Measurements from ENCODE around the gene BATF.
A peak's percentile ranks its signal among the peaks of the same experiment; 100 is the strongest.

The BATF gene

DNA sequence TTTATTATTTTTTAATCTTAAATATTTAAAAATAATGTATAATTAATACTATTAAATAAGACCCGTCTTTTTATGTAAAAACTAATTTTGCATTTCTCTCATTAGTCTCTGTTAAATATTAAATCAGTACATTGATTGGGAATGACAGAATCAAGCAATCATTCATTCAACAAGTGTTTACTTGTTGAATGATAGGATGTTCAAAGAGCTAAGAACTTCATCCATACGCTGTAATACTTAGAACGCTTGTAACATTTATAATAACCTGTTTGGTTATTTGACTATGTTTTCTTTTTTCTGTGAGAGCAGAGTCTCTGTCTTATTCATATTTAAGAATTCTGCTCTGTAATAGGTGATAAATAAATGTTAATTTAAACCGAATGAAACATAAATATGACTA lies 2.9 kb upstream of the BATF start:
- TF ChIP-seq EP300 (IDR thresholded peaks at IDR 0.05; ENCODE audit: borderline replicate concordance) (no peak), CEBPB (IDR thresholded peaks at IDR 0.05) (no peak)

DNA sequence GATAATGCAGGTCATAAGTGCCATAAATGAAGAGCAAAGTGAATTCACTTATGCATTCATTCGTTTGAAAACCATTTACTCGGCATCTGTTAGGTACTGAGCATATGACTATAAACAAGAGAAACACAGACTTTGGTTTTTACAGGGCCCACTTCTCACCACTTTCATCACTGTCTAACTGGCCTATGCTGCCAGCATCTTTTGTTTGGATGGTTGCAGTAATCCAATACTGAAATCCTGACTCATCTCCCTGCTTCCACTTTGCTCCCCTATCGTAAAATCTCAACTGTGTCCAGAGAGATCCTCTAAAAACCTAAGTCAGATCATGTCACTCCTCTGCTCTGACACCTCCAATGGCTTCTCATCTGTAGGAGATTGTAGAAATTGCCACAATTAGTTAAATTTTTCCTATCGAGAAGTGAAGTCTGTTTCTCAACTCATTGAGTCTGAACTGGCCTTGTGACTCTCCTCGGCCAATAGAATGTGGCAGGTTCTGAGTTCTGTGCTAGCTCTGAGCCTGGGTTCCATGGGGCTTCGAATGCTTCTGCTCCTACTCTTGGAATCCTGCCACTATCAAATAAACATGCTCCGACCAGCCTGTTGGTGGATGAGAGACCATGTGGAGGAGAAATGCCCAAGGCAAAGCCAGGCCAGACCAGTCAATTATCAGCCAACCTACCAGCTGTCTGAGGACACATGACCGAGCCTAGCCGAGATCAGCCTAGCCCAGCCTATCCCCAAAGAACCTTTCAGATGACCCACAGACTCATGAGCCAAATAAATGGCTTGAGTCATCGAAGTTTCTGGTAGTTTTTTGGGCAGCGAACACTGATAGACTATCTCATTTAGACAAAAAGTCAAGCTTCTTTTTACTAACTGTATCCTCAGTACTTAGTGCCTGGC lies 2.2 kb upstream of the BATF start:
- no peak for TF ChIP-seq EP300 (IDR thresholded peaks at IDR 0.05; ENCODE audit: borderline replicate concordance)
- TF ChIP-seq, protein P1, sequence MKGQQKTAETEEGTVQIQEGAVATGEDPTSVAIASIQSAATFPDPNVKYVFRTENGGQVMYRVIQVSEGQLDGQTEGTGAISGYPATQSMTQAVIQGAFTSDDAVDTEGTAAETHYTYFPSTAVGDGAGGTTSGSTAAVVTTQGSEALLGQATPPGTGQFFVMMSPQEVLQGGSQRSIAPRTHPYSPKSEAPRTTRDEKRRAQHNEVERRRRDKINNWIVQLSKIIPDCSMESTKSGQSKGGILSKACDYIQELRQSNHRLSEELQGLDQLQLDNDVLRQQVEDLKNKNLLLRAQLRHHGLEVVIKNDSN (IDR thresholded peaks at IDR 0.05) = 0 out of 2 replicates have a peak, but pooled peaks have one; percentile 10
- TF ChIP-seq, protein P2, sequence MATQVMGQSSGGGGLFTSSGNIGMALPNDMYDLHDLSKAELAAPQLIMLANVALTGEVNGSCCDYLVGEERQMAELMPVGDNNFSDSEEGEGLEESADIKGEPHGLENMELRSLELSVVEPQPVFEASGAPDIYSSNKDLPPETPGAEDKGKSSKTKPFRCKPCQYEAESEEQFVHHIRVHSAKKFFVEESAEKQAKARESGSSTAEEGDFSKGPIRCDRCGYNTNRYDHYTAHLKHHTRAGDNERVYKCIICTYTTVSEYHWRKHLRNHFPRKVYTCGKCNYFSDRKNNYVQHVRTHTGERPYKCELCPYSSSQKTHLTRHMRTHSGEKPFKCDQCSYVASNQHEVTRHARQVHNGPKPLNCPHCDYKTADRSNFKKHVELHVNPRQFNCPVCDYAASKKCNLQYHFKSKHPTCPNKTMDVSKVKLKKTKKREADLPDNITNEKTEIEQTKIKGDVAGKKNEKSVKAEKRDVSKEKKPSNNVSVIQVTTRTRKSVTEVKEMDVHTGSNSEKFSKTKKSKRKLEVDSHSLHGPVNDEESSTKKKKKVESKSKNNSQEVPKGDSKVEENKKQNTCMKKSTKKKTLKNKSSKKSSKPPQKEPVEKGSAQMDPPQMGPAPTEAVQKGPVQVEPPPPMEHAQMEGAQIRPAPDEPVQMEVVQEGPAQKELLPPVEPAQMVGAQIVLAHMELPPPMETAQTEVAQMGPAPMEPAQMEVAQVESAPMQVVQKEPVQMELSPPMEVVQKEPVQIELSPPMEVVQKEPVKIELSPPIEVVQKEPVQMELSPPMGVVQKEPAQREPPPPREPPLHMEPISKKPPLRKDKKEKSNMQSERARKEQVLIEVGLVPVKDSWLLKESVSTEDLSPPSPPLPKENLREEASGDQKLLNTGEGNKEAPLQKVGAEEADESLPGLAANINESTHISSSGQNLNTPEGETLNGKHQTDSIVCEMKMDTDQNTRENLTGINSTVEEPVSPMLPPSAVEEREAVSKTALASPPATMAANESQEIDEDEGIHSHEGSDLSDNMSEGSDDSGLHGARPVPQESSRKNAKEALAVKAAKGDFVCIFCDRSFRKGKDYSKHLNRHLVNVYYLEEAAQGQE (IDR thresholded peaks at IDR 0.05; ENCODE audit: low read depth) = no peak

DNA sequence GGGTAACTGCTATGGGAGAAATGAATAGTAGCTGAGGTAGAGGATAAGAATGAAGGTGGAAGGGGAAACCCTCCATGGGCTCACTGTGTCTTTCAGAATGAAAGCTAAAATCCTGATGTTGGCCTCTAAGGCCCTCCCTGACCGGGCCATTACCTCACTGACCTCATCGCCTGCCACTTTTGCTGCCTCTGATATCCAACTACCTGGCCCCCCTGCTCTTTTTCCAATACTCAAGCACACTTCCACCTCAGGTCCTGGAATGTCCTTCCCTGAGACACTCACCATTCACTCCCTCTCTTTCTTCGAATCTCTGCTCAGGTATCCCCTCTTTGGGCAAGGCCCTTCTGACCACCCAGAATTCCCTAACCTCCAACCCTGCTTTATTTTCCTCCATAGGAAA lies 1.4 kb upstream of the BATF start:
- TF ChIP-seq, protein P1 (IDR thresholded peaks at IDR 0.05) = no peak
- TF ChIP-seq YY1 (IDR thresholded peaks at IDR 0.05; ENCODE audit: low read depth) = no peak
- no peak for TF ChIP-seq RAD21 (IDR thresholded peaks at IDR 0.05; ENCODE audit: low read depth)
- no peak for TF ChIP-seq CREB1 (IDR thresholded peaks at IDR 0.05; ENCODE audit: low read depth)
- no peak for TF ChIP-seq EGR1 (IDR thresholded peaks at IDR 0.05)
- TF ChIP-seq NFIC (IDR thresholded peaks at IDR 0.05) = no peak
- no peak for TF ChIP-seq TEAD4 (IDR thresholded peaks at IDR 0.05)
- TF ChIP-seq, protein P3, sequence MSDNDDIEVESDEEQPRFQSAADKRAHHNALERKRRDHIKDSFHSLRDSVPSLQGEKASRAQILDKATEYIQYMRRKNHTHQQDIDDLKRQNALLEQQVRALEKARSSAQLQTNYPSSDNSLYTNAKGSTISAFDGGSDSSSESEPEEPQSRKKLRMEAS (IDR thresholded peaks at IDR 0.05) = no peak
- no peak for TF ChIP-seq EP300 (IDR thresholded peaks at IDR 0.05; ENCODE audit: borderline replicate concordance)
- TF ChIP-seq CEBPB (IDR thresholded peaks at IDR 0.05) = no peak
- TF ChIP-seq TAF1 (IDR thresholded peaks at IDR 0.05; ENCODE audit: low read depth) = no peak
- TF ChIP-seq FOXM1 (IDR thresholded peaks at IDR 0.05; ENCODE audit: borderline replicate concordance, low read depth) = no peak
- TF ChIP-seq, protein P2 (IDR thresholded peaks at IDR 0.05; ENCODE audit: low read depth) = no peak

DNA sequence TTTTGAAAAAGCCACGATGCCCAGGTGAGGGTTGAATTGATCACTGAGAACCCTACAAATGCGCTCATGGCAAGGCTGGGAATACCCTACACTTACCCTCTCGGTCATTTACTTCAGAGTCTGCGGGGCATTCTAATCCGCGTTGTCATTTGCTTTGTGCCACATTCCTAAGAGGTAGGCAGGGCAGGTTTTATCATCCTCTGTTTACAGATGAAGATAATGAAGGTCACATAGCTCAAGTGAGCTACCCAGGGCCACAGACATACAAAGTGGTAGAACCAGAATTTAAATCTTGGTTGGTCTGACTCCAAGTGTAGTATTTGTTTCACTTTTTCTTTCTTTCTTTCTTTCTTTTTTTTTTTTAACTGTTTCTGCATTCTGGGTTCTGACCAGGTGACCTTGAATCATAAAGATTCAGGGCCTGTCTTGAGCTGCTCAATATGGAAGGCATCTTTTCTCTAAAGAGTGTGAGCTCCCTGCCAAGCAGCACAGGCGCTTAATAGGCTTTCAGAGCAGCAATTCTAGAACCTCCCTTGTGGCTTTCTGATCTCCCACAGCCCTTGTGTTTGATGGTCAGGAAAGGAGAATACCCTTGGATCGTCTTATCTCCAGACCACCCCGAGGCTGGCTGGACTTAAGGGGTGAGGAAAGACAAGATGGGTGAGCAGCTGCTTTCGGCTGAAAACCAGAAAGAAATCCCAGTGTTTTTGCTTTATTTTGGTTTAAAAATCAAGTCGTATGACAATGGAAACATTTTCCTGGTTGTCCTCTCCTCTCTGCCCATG lies 662 bp upstream of the BATF start:
- TF ChIP-seq NFIC (IDR thresholded peaks at IDR 0.05) (no peak), CREB1 (IDR thresholded peaks at IDR 0.05; ENCODE audit: low read depth) (no peak), TCF12 (IDR thresholded peaks at IDR 0.05; ENCODE audit: low read depth) (no peak), RAD21 (IDR thresholded peaks at IDR 0.05; ENCODE audit: low read depth) (no peak), EGR1 (IDR thresholded peaks at IDR 0.05) (no peak), TAF1 (IDR thresholded peaks at IDR 0.05; ENCODE audit: low read depth) (no peak), FOXM1 (IDR thresholded peaks at IDR 0.05; ENCODE audit: borderline replicate concordance, low read depth) (no peak), YY1 (IDR thresholded peaks at IDR 0.05; ENCODE audit: low read depth) (no peak), TEAD4 (IDR thresholded peaks at IDR 0.05) (no peak), CEBPB (IDR thresholded peaks at IDR 0.05) (no peak)
- TF ChIP-seq, protein P3 (IDR thresholded peaks at IDR 0.05) = no peak

DNA sequence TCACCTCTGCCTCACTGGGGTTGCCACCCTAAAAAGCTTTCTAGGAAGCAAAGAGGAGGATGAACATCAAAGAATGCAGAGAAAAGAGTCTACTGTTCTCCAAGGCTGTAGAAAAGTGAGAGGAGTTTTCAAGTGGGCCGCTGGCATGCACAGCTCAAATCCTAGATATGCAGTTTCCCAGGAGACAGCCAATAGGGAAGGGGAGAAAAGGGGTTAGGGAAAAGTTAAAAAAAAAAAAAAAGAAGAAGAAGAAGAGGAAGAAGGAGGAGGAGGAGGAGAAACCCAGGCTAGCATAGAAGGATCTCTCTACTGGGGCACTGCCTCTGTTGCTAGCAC lies 682 bp downstream of the BATF start:
- TF ChIP-seq, protein P2 (IDR thresholded peaks at IDR 0.05; ENCODE audit: low read depth) = no peak
- TF ChIP-seq FOXM1 (IDR thresholded peaks at IDR 0.05; ENCODE audit: borderline replicate concordance, low read depth) (no peak), CEBPB (IDR thresholded peaks at IDR 0.05) (no peak), ZBTB7A (IDR thresholded peaks at IDR 0.05; ENCODE audit: low read depth) (no peak), TAF1 (IDR thresholded peaks at IDR 0.05; ENCODE audit: low read depth) (no peak), TCF12 (IDR thresholded peaks at IDR 0.05; ENCODE audit: low read depth) (no peak), CREB1 (IDR thresholded peaks at IDR 0.05; ENCODE audit: low read depth) (no peak), NFIC (IDR thresholded peaks at IDR 0.05) (no peak), RAD21 (IDR thresholded peaks at IDR 0.05; ENCODE audit: low read depth) (no peak), YY1 (IDR thresholded peaks at IDR 0.05; ENCODE audit: low read depth) (no peak), EGR1 (IDR thresholded peaks at IDR 0.05) (no peak), TEAD4 (IDR thresholded peaks at IDR 0.05) (no peak), EP300 (IDR thresholded peaks at IDR 0.05; ENCODE audit: borderline replicate concordance) (no peak)
- TF ChIP-seq, protein P1 (IDR thresholded peaks at IDR 0.05) = no peak
- TF ChIP-seq, protein P3 (IDR thresholded peaks at IDR 0.05) = no peak

Data from Ishikawa (cell line).